B cell (primary cell): Measurements from ENCODE around the gene RPUSD3. TPM values are rescaled to one million over a fixed set of nuclear protein-coding genes. Genes with fewer than 3 reads are reported as not detected.

ENCODE experiments used
- ATAC-seq: fragments of 200-7000 bp; cut with Tn5 transposase; one replicate; pipeline ENCODE4 v1.10.0; 2021; ENCODE audit warnings: low read depth, mild to moderate bottlenecking, moderate number of reproducible peaks, moderate library complexity
- CTCF ChIA-PET: fragments of 350-600 bp; sonication (Branson Sonifier 250); formaldehyde crosslinking; loops from one replicate; lab custom pipeline; 2021; ENCODE audit warnings: antibody characterized with exemption, inconsistent platforms; lab: Charles Lee
- POLR2A ChIA-PET: fragments of 350-600 bp; sonication (Branson Sonifier 250); formaldehyde crosslinking; loops from one replicate; lab custom pipeline; 2021; ENCODE audit warnings: antibody characterized with exemption; lab: Charles Lee
- DNase-seq: peaks from one replicate; pipeline ENCODE4 v3.0.0; 2013
- H2AFZ ChIP-seq: 2 replicates; pipeline ENCODE4 v1.6.1; 2012; ENCODE audit warnings: mild to moderate bottlenecking, low read depth, low read length; ENCODE audit not compliant: insufficient read depth, poor library complexity, severe bottlenecking
- H3K27ac ChIP-seq, 2 donors: 1 replicate in 1 of 2; 2 replicates in 1 of 2; pipeline ENCODE4 v1.5.1; 2012 to 2013; ENCODE audit warnings: low read length in 2 of 2, mild to moderate bottlenecking in 2 of 2, moderate library complexity in 1 of 2
- H3K27me3 ChIP-seq, 4 experiments: fragments of 200-600 bp in 1 of 4; sonication (generic) in 1 of 4; replicated peaks in 1 of 4; 1 replicate in 2 of 4; 2 replicates in 2 of 4; pipeline versions ENCODE4 v1.6.1 to v1.7.0; 2013 to 2016; ENCODE audit warnings: low read length in 3 of 4, mild to moderate bottlenecking in 2 of 4, mixed read lengths in 1 of 4, moderate library complexity in 1 of 4; ENCODE audit not compliant: insufficient read depth in 4 of 4, control insufficient read depth in 3 of 4; ENCODE audit errors: control extremely low read depth in 1 of 4
- H3K36me3 ChIP-seq, 2 experiments: replicated peaks in 1 of 2; 1 replicate in 1 of 2; 2 replicates in 1 of 2; pipeline versions ENCODE4 v1.6.1 to v1.7.1; 2013; ENCODE audit warnings: low read length in 1 of 2; ENCODE audit not compliant: insufficient read depth in 2 of 2, control insufficient read depth in 1 of 2; ENCODE audit errors: control extremely low read depth in 1 of 2, extremely low read depth in 1 of 2
- H3K4me1 ChIP-seq, 2 donors: fragments of 200-600 bp in 1 of 2; sonication (generic) in 1 of 2; 1 replicate in 1 of 2; 2 replicates in 1 of 2; pipeline versions ENCODE4 v1.5.1 to v1.6.1; 2013 to 2017; ENCODE audit warnings: low read length in 2 of 2; ENCODE audit not compliant: control insufficient read depth in 2 of 2, insufficient read depth in 2 of 2
- H3K4me2 ChIP-seq: replicated peaks from 2 replicates; pipeline ENCODE3; 2012; ENCODE audit warnings: mild to moderate bottlenecking, low read depth, low read length; ENCODE audit not compliant: poor library complexity, severe bottlenecking
- H3K4me3 ChIP-seq, 5 experiments: fragments of 200-600 bp in 1 of 5; sonication (generic) in 1 of 5; 1 replicate in 3 of 5; 2 replicates in 2 of 5; pipeline versions ENCODE4 v1.5.1 to v1.7.0; 2011 to 2016; ENCODE audit warnings: low read length in 4 of 5, mild to moderate bottlenecking in 4 of 5, low read depth in 2 of 5, control low read depth in 1 of 5, moderate library complexity in 1 of 5; ENCODE audit not compliant: insufficient read depth in 1 of 5; ENCODE audit errors: control extremely low read depth in 1 of 5, extremely low read depth in 1 of 5
- H3K79me2 ChIP-seq: fragments of 200-600 bp; sonication (generic); one replicate; pipeline ENCODE4 v1.6.0; 2016; ENCODE audit warnings: low read length; ENCODE audit not compliant: control insufficient read depth, insufficient read depth
- H3K9ac ChIP-seq: fragments of 200-600 bp; sonication (generic); 2 replicates; pipeline ENCODE4 v1.6.1; 2017; ENCODE audit warnings: mild to moderate bottlenecking, low read length, moderate library complexity
- H3K9me3 ChIP-seq, 3 donors: one replicate each; pipeline versions ENCODE4 v1.6.1 to v1.7.1; 2013; ENCODE audit warnings: low read length in 2 of 3; ENCODE audit not compliant: control insufficient read depth in 2 of 3, insufficient read depth in 1 of 3; ENCODE audit errors: control extremely low read depth in 1 of 3
- H4K20me1 ChIP-seq: 2 replicates; pipeline ENCODE4 v1.6.0; 2012; ENCODE audit warnings: mild to moderate bottlenecking, low read length; ENCODE audit not compliant: insufficient read depth, control insufficient read depth, poor library complexity, severe bottlenecking
- H3K27ac Mint-ChIP-seq: one replicate; pipeline ENCODE4 v1.8.0; 2021; ENCODE audit warnings: mixed read lengths
- H3K27me3 Mint-ChIP-seq: one replicate; pipeline ENCODE4 v1.8.0; 2021; ENCODE audit warnings: mixed read lengths
- H3K4me1 Mint-ChIP-seq: one replicate; pipeline ENCODE4 v1.8.0; 2021; ENCODE audit warnings: mixed read lengths
- H3K4me3 Mint-ChIP-seq: one replicate; pipeline ENCODE4 v1.8.0; 2021; ENCODE audit warnings: mixed read lengths
- H3K9me3 Mint-ChIP-seq: one replicate; pipeline ENCODE4 v1.8.0; 2022; ENCODE audit warnings: mixed read lengths; ENCODE audit not compliant: insufficient read depth
- CTCF ChIP-seq: fragments of 200-600 bp; IDR thresholded peaks from one replicate; pipeline ENCODE4 v1.8.0; 2022; ENCODE audit warnings: antibody characterized with exemption, mild to moderate bottlenecking
- EZH2 ChIP-seq: IDR thresholded peaks from 2 replicates; pipeline ENCODE4 v1.6.1; 2012; ENCODE audit warnings: borderline replicate concordance, low read depth, mild to moderate bottlenecking, moderate library complexity, low read length; ENCODE audit not compliant: insufficient read depth, poor library complexity, severe bottlenecking
- WGBS: methylation state at CpG from one replicate; pipeline ENCODE4 v1.1.5; 2013; ENCODE audit warnings: missing lambda C conversion rate; ENCODE audit not compliant: insufficient coverage; 5-methylcytosine and 5-hydroxymethylcytosine counted together
- intact Hi-C: fragments of 100-400 bp; cut with micrococcal nuclease; formaldehyde crosslinking; loops from one replicate; pipeline ENCODE4 v1.10.0; 2022
- polyA plus RNA-seq: library from polyadenylated mRNA; depleted of rRNA; stranded (reverse); fragments of >200 nt; gene quantifications from 2 replicates; pipeline ENCODE4 v1.2.3, GENCODE V29; 2012
- total RNA-seq, 2 donors: library from RNA; stranded (reverse); fragments of 120-200 nt in 1 of 2; gene quantifications; 1 replicate in 1 of 2; 2 replicates in 1 of 2; pipeline versions ENCODE4 v1.2.3 to v1.2.4, GENCODE V29; 2013 to 2022

Gene RPUSD3
- total and polyA plus RNA-seq, 2 donors (not counting 1 experiment from before 2014, with no cell fraction given), result 57.0 to 60.7 TPM

- ChIA-PET CTCF (no interaction called here), POLR2A (no interaction called here)
- Mint-ChIP-seq H3K27me3 (peaks cover 8% of the 10 kb centered on the region), H3K4me3 (no peak overlapping the region), H3K9me3 (no peaks in the 10 kb centered on the region), H3K4me1 (no peaks in the 10 kb centered on the region), H3K27ac (no peak overlapping the region)
- Histone ChIP-seq H3K4me3 (no peak overlapping the region), H2AFZ (no peak overlapping the region), H3K79me2 (no peaks in the 10 kb centered on the region), H4K20me1 (no peaks in the 10 kb centered on the region), H3K27me3 (no peaks in the 10 kb centered on the region), H3K9me3 (no peaks in the 10 kb centered on the region), H3K9ac (no peak overlapping the region), H3K4me2 (no peak overlapping the region), H3K4me1 (no peaks in the 10 kb centered on the region), H3K36me3 (no peaks in the 10 kb centered on the region), H3K27ac (no peak overlapping the region)
- TF ChIP-seq EZH2 (no peak), CTCF (no peak)
- intact Hi-C loops, result no loop called here
- DNase-seq (no peak), ATAC-seq (no peak)
- 80% methylated on average over 1 of the region's 1 CpG for WGBS
These were observed 37.6 kb upstream of the RPUSD3 start for GRCh38 chr3:9881441-9881840.

- Histone ChIP-seq H4K20me1 (no peaks in the 10 kb centered on the region), H3K27me3 (no peaks in the 10 kb centered on the region), H3K9me3 (no peaks in the 10 kb centered on the region), H3K9ac (no peak within 1 kb of the TSS), H2AFZ (no peak within 1 kb of the TSS), H3K4me3 (no peak within 1 kb of the TSS), H3K79me2 (no peaks in the 10 kb centered on the region), H3K4me1 (no peaks in the 10 kb centered on the region), H3K4me2 (no peak within 1 kb of the TSS), H3K27ac (no peak within 1 kb of the TSS), H3K36me3 (no peaks in the 10 kb centered on the region)
- no peak for TF ChIP-seq EZH2
- no peak for TF ChIP-seq CTCF
- DNase-seq, result no peak
- ATAC-seq, result no peak
- no peak within 1 kb of the TSS for H3K4me3 Mint-ChIP-seq
- no peaks in the 10 kb centered on the region for H3K9me3 Mint-ChIP-seq
- intact Hi-C loops, result no loop called here
- WGBS, result 85% methylated on average over 6 of the region's 7 CpGs
- peaks cover 14% of the 10 kb centered on the region for H3K27me3 Mint-ChIP-seq
- CTCF ChIA-PET, result no interaction called here
- POLR2A ChIA-PET, result no interaction called here
- no peak within 1 kb of the TSS for H3K27ac Mint-ChIP-seq
- no peaks in the 10 kb centered on the region for H3K4me1 Mint-ChIP-seq
These were observed 36.2 kb upstream of the RPUSD3 start, which contains the start of gene CIDEC for GRCh38 chr3:9879830-9880549. CIDEC (minus strand) TSS chr3:9880253; CDS start chr3:9878486, 1,767 bp downstream.
